HG03558 (cell line): Measurements from ENCODE around the gene ZFYVE28.

Source experiments
- ATAC-seq: cut with Tn5 transposase; IDR thresholded peaks from one replicate; pipeline ENCODE4 v1.9.1; 2021; ENCODE audit warnings: moderate number of reproducible peaks; ENCODE audit not compliant: unreplicated experiment; ENCODE audit errors: extremely low read depth

Gene ZFYVE28

GRCh38 chr4:2265113-2266110 lies 153.0 kb downstream of the ZFYVE28 start:
- ATAC-seq = no peak

- no peak for ATAC-seq
Observed at GRCh38 chr4:2264481-2265041, 153.9 kb downstream of the ZFYVE28 start.

GRCh38 chr4:2263926-2264321 lies 154.5 kb downstream of the ZFYVE28 start:
- ATAC-seq = no peak

GRCh38 chr4:2262944-2263250 lies 155.5 kb downstream of the ZFYVE28 start:
- ATAC-seq = no peak

- ATAC-seq = peak; percentile 81
Observed at GRCh38 chr4:2262145-2262943, 156.1 kb downstream of the ZFYVE28 start.

- ATAC-seq = no peak
Observed at GRCh38 chr4:2261853-2262144, 156.6 kb downstream of the ZFYVE28 start, which contains the start of gene MXD4. Gene MXD4 (minus strand): TSS chr4:2262109. CDS start chr4:2261980, 129 bp downstream.

- ATAC-seq = no peak
Observed at GRCh38 chr4:2261110-2261852, 157.2 kb downstream of the ZFYVE28 start.

- ATAC-seq = no peak
Observed at GRCh38 chr4:2260344-2261109, 157.9 kb downstream of the ZFYVE28 start.

GRCh38 chr4:2259541-2260343 lies 158.7 kb downstream of the ZFYVE28 start:
- no peak for ATAC-seq

- ATAC-seq = no peak
Observed at GRCh38 chr4:2259036-2259540, 159.4 kb downstream of the ZFYVE28 start.

- no peak for ATAC-seq
Observed at GRCh38 chr4:2258091-2259035, 160.1 kb downstream of the ZFYVE28 start.

- ATAC-seq = no peak
Observed at GRCh38 chr4:2257361-2258081, 160.9 kb downstream of the ZFYVE28 start.

- ATAC-seq = no peak
Observed at GRCh38 chr4:2256781-2257191, 161.7 kb downstream of the ZFYVE28 start.

- no peak for ATAC-seq
Observed at GRCh38 chr4:2256156-2256731, 162.2 kb downstream of the ZFYVE28 start.

GRCh38 chr4:2255501-2256155 lies 162.8 kb downstream of the ZFYVE28 start:
- no peak for ATAC-seq
